ENCODE measurements around the gene TBL1XR1.
"Not testable (repeated sequence)": the region's sequence is repeated elsewhere in the genome, so short reads cannot be mapped to it uniquely, and the experiment has no call there.

TBL1XR1 gene

DNA sequence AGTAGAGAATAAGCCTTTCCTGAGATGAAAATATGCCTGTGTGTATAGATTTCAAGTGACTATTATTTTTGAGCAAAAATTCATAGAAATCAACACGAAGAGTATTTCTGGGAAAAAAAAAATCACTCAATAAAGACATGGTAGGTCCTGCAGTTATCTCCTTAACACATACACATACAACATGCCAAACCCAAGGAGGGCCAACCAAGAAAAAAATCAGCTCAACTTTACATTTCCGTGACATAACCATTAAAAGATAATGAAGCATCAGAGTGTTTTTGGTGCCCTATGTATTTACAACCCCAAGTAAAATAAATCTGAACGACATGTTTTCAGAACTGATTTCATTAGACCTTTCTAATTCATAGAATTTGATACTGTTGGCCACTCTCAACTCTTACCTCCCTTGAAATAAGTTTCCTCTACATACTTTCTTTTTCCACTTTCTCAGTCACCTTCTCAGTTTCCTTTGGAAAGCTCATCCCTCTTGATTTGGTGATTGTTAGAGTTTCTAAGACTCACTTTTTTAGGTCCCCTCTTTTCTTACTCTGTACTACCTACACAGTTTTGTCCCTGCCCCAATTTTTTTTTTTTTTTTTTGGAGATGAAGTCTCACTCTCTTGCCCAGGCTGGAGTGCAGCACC is 162.3 kb downstream of the TBL1XR1 start:
- no peak for DNase-seq (ENCODE audit: low spot score)
- no peak for FAIRE-seq

DNA sequence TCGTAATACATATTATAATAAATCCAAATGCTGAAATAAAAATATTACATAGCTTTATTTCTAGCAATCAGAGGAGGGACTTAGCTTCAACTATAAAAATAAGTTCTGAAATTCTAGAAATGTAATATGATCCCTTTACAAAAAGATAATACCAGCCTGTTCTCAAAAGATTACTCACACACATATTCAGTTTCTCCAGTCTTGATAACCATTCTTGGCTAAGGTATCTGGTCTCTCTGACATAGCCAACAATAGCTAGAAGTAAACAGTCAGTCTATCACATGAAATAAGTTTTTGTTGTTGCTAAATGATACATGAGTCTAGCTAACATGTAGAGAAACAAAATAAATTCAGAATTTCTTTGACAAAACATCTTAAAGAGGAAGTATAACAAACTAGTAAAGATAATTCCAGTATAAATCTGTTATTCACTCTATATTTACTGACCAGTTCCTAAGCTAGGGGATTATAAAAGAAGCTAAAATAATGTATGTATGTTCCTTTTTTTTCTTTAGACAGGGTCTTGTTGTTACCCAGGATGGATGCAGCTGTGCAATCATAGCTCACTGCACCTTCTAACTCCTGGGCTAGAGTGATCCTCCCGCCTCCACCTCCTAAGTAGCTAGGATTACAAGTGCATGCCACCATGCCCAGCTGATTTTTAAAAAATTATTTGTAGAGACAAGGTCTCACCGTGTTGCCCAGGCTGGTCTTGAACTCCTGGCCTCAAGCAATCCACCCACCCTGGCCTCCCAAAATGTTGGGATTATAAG is 170.6 kb downstream of the TBL1XR1 start:
- DNase-seq (ENCODE audit: low spot score) (no peak), FAIRE-seq (no peak)

DNA sequence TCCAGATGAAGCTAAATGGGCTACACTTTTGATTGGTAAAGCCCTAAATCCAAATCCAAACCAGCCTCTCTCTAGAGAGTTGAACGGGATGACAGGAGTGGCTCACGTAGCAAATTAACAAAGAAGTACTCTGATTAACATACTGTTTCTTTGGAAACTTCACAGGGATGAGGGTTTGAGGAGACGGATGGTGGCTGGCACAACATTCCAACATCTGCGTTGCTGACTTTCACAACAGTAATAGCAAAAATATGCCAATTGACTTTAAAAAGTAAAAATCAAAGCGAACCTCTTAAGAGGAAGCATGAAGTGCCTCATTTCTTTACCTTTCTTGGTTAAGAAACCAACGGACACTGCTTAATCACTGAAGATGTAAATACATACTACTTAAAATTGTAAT is 181.4 kb downstream of the TBL1XR1 start:
- FAIRE-seq (no peak), DNase-seq (ENCODE audit: low spot score) (no peak)

DNA sequence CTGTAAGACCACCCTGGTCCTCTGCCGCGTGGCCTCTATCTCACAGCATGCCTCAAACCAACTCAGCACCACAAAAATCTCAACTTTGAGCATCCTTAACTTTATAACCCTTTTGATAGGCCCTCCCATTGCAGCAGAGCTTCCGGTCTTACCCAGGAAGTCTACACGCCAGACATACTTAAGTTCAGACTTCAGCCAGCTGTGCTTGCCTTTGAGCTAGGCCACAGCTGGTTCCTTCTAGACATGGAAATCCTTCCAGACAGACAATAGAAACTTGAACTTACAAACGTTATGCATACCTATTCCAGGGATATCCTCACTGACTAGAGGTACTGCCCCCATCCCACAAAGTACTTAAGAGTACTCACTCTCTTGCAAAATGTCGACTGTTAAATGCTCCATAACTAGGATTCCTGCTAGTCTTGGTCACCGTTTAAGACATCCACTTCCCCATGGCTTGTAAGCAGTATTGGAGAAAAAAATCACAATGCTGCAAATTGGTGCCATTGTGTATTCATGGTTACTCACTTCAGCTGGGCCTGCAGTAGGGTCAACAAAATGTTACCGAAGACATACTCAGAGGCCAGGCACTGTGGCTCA is 183.5 kb downstream of the TBL1XR1 start:
- DNase-seq (ENCODE audit: low spot score) (no peak), FAIRE-seq (no peak)

DNA sequence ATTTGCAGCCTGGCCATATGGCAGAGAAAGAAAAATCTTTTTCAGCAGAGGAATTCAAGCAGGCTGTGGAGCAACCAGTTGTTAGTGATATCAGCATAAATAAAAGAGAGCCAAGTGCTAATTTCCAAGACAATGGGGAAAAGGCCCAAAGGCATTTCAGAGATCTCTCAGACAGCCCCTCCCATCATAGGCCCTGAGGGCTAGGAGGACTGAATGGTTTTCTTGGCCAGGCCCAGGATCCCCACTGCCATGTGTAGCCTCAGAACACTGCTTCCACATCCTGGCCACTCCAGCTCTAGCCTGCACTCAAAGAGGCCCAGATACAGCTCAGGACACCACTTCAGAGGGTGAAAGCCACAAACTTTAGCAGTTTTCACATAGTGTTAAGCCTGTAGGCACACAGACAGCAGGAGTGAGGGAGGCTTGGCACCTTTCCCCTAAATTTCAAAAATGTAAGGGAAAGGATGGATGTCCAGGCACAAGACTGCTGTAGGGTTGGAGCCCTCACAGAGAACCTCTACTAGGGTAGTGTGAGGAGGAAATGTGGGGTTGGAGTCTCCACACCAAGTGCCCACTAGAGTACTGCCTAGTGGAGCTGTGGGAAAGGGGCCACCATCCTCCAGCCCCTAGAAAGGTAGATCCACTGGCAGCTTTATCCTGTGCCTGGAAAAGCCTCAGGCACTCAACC is 191.4 kb downstream of the TBL1XR1 start:
- DNase-seq (ENCODE audit: low spot score) (no peak), FAIRE-seq (no peak)

DNA sequence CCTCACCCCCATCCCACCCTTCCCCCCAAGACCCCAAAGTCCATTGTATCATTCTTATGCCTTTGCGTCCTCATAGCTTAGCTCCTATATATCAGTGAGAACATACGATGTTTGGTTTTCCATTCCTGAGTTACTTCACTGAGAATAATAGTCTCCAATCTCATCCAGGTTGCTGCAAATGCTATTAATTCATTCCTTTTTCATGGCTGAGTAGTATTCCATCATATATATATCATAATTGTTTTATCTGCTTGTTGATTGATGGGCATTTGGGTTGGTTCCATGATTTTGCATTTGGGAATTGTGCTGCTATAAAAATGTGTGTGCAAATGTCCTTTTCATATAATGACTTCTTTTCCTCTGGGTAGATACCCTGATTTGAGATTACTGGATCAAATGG is 197.1 kb downstream of the TBL1XR1 start:
- DNase-seq (ENCODE audit: low spot score); FAIRE-seq: not testable (repeated sequence)

DNA sequence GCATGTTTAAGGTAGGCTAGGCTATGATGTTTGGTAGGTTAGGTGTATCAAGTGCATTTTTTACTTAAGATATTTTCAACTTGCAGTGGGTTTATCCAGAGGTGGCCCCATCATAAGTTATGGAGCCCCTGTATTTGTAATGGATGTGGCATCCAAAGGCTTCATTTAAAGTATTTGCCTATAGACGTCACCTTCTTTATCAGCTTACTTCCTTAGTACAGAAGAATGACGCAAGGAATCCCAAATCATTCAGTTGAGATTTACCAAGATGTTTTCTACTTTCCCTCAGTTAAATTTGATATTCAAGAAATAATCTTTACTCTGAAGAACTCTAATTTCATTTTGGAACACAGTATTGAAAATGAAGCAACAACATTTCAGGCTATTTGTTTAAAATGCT is 201.3 kb downstream of the TBL1XR1 start:
- FAIRE-seq: no peak
- no peak for DNase-seq (ENCODE audit: low spot score)

DNA sequence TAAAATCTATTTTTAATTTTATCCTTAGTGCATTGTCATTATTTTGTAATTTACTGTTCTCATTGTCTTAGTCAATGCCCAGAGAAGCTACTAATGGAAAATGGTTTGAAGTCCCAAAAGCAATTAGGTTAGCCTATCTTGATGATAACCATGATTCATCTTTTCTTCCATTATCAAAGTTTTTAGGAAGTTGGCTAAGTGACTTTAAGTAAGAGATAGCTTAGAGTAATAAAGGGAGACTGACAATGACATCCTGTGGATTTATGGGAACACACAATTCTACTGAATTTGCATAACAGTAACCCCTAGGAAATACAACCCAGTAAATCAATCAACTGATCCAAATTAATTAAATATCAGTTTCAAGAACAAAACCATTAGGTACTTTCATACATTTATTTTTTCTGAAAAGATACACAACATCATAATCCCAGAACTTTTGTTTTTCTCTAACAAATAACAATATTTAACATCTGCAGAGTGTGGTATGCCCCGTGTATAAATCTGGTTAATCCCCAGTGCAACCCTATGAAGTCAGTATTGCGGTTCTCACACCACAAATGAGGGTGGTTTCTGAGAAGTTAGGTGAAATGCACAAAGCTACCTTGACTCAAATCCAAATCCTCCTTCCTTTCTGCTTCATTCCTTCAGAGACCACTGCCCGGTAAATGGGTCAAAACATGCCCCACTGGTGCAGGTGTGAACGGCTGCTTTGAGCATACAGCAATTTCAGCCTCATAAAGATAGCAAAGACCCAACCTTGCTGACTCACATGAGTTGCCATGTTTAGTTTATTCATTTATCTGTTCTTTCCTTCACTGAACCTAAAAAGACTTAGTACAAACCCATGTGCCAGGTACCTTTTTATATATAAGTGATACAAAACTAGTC is 202.1 kb downstream of the TBL1XR1 start:
- FAIRE-seq: no peak
- DNase-seq (ENCODE audit: low spot score): no peak

DNA sequence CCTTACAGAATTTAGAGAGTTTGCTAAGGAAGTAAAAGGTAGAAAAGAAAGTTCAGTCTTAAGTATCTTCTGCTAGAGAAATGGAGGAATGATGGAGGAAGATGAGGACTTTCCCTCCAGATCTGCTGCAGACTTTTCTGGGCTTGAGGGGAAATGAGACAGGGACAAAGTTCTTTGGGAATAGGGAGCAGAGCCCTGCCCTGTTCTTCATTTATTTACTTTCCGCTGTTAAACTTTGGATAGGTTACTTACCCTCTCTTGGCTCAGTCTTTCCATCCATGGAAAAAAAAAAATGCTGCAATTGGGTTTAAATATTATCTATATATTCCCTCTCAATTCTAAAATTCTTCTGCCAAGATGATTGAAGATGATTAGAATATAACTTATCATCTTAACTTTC is 202.9 kb downstream of the TBL1XR1 start:
- no peak for FAIRE-seq

DNA sequence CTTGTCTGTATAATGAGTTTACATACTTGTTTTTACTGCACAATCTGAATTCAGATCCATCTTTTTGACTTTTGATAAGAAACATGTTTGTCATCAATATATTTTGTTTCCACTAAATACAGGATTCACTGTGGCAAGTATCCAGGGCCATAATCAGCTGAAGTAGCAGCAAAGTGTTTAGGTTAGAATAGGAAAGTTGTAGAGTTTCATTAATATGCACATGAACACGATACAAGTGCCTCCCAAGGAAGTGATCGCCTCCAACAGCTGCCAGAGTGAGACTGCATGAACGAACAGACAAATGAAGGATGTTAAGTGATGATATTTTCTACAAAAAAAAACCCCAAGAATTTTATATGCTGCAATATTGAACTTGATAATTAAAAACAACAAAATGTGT is 204.3 kb downstream of the TBL1XR1 start:
- DNase-seq (ENCODE audit: low spot score): no peak
- FAIRE-seq: no peak

More for the DNA sequence above, 202.9 kb downstream of the TBL1XR1 start:
- no peak for DNase-seq (ENCODE audit: low spot score)

DNA sequence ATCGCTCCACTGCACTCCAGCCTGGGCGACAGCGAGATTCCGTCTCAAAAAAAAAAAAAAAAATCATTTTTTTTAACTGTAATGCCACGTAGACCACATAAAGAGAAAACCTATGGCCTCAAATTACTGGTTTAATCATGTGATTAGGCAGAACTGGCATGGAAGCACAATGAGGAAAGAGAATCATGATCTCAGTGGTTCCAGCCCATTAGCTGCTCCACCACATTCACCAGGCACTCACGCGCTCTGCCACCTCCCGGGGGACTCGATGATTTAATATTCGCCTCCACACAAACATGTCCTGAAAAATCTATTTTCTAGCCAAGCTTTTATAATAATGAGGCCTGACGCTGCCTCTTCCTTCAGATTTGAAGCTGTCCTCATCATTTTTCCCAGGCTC is 204.7 kb downstream of the TBL1XR1 start:
- FAIRE-seq (peak; percentile 71), DNase-seq (ENCODE audit: low spot score) (peak; percentile 34)

DNA sequence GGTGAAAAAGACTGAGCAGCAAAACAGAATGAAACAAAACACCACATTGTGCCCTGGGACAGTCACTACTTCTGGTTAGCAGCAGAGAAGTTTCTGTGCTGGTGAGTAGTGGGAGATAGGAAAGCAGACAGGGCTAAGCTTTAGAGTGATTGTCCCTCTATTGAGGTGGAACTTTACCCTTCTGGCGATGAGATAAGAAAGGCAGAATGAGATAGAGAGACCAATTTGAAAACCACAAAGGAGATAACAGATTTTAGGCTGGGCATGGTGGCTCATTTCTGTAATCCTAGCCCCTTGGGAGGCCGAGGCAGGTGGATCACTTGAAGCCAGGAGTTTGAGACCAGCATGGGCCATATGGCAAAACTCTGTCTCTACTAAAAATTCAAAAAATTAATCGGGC is 208.5 kb downstream of the TBL1XR1 start:
- FAIRE-seq: no peak

DNA sequence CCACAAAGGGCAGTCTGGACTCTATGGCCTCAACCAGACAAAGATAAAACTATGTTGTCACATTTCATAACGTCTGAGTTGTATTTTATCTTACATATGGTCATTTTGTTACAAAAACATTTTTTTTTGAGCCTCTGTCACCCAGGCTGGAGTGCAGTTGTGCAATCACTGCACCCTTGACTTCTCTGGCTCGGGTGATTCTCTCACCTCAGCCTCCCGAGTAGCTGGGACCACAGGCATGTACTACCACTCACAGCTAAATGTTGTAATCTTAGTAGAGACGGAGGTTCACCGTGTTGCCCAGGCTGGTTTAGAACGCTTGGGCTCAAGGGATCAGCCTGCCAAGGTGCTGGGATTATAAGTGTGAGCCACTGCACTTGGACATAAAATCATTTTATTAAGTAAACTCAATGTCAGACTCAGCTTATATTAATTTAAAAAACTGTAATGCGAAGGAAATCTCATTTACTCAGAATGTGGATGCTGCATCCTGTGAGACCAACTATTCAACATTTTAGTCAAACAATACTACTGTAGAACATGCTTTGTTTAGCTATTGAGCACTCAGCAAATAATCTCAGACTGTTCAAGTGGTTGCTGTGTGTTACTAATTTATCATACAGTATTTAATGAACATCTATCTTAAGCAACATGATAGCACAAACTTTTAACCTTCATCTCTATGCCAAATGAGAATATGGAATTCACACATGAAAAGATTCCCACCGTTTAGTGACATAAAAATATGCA is 209.2 kb downstream of the TBL1XR1 start:
- FAIRE-seq (no peak), DNase-seq (ENCODE audit: low spot score) (no peak)

More for the DNA sequence above, 208.5 kb downstream of the TBL1XR1 start:
- DNase-seq (ENCODE audit: low spot score): no peak

DNA sequence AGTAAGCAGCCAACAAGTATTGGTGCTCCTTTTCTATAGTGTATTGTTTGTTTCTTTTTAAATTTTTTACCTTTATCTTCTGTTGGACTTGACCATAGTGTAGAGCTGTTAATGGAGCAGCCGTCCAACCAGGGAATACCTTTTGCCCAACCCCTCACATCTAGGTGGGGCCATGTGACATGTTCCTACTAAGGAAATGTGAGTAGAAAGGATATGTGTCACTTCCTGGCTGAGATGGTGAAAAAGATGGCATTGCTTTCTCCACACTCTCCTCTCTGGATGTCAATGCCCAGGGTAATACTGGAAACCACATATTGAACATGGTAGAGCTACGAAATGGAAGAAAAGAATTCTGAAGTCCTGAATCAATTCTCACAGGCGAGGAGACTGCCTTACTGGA is 218.8 kb downstream of the TBL1XR1 start:
- DNase-seq (ENCODE audit: low spot score): no peak
- no peak for FAIRE-seq

DNA sequence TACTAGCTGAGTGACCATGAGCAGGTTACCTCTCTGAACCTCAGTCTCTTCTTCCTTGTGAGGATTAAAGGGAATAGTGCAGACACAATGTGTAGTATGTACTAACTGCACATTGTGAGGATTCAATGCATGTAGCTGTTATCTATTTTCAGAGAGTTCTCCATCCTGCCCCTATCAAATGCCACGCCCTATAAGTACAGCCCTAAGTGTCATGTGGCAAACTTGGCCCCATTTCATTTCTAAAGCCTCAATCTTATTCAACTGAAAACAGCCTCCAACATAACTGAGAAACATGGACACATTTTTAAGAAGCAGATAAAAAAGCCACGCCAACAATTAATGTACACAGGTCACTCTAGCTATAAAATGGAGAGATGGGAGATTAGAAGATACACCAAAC is 220.0 kb downstream of the TBL1XR1 start:
- DNase-seq (ENCODE audit: low spot score): no peak
- FAIRE-seq: no peak

DNA sequence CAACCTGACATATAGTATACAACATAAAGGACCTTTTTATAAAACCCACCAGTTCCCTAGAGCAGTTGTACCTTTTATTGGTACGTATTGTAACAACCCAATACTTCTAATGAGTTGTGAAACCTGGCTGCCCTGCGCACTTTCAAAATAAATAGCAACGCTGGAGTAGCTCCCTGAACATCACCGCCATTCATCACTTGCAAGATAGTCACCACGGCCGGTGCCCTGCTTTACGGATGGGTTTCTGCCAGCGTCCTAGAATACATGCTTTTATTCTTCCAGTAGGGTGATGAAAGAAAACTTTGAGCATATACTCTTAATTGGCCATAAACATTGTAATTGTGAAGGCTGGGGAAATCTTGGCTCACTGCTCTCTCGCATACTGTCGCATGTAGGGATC is 220.7 kb downstream of the TBL1XR1 start:
- no peak for FAIRE-seq
- no peak for DNase-seq (ENCODE audit: low spot score)

DNA sequence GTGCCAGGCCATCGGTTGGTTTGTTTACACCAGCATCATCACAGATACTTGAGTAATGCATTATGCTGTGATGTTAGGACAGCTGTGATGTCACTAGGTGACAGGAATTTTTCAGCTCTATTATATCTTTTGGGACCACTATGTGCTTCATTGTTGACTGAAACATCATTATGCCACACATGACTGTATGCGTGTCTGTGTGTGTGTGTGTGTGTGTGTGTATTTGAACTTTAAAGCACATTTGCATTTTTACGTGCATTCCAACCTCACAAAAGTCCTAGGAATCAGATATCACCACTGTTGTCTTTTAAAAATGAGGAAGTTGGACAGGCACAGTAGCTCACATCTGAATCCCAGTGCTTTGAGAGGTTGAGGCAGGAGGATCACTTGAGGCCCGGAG is 223.0 kb downstream of the TBL1XR1 start:
- DNase-seq (ENCODE audit: low spot score) (no peak), FAIRE-seq (no peak)

DNA sequence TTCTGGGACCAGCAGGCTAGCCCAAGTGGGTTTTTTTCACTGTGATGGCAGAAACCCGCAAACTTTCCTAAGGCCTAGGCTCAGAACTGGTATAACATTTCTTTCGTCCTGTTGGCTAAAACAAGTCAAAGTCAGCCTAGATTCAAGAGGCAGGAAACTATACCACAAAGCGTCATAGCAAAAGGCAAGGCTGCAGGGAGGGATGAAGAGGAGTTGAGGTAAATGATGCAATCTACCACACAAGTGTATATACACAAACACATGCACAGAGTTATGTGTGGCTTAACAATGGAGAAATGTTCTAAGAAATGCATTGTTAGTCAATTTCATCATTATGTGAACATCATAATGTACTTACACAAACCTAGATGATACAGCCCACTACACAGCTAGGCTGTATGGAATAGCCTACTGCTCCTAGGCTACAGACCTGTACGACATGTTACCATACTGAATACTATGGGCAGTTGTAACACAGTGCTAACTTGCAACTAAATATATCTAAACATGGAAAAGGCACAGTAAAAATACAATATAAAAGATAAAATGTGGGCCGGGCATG is 225.6 kb downstream of the TBL1XR1 start:
- no peak for DNase-seq (ENCODE audit: low spot score)
- no peak for FAIRE-seq

DNA sequence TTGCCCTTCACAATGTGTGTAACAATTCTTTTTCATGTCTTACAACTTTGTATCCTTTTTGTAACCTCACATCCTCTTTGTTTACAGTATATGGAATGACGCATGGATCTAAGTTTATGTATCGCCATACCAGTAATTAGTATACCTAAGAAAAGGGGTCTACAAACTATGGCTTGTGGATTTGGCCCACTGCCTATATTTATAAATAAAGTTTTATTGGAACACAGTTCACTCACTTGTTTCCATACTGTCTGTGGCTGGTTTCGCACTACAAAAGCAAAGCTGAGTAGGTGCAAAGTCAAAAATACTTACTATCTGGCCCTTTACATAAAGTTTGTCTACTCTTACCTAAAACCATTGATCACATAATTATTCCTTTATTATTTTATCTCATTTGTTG is 226.5 kb downstream of the TBL1XR1 start:
- FAIRE-seq (no peak), DNase-seq (ENCODE audit: low spot score) (no peak)

DNA sequence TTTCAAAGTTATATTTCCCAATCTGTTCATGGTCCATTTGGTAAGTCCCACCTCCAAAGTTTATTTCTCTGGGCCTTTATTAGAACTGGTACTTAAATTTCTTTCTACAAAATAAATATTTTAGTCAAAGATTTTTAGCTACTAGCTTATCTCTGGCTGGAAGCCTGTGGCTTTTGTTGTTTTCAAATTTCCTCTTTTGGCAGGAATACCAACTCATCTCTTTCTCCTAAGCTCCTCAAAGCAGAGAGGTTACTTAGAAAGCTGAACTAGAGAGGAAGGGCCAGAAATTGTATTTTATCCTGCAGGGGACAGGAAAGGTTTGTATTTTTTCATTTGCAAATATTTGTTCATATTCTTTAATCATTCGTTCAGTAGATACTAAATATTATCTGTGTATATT is 227.8 kb downstream of the TBL1XR1 start:
- FAIRE-seq (no peak), DNase-seq (ENCODE audit: low spot score) (no peak)
